Adipocyte (in vitro differentiated cells): ENCODE results near the gene ANKFY1.

Experiments used
- DNase-seq: peaks from one replicate; pipeline ENCODE4 v3.0.0-alpha.2; 2015; ENCODE audit warnings: low read depth
- H3K27me3 ChIP-seq: replicated peaks from 2 replicates; pipeline ENCODE4 v1.7.0; 2013; ENCODE audit warnings: mild to moderate bottlenecking, low read length, moderate library complexity; ENCODE audit not compliant: control insufficient read depth, insufficient read depth
- H3K36me3 ChIP-seq: 2 replicates; pipeline ENCODE4 v1.7.0; 2013; ENCODE audit warnings: low read length, mild to moderate bottlenecking, moderate library complexity; ENCODE audit not compliant: control insufficient read depth, insufficient read depth, severe bottlenecking
- H3K4me1 ChIP-seq: 2 replicates; pipeline ENCODE4 v1.7.0; 2013; ENCODE audit warnings: mild to moderate bottlenecking, low read length, moderate library complexity; ENCODE audit not compliant: control insufficient read depth, insufficient read depth
- H3K4me3 ChIP-seq: 2 replicates; pipeline ENCODE4 v1.7.0; 2013; ENCODE audit warnings: mild to moderate bottlenecking, low read length, moderate library complexity
- H3K9ac ChIP-seq: 2 replicates; pipeline ENCODE4 v1.7.0; 2013; ENCODE audit warnings: mild to moderate bottlenecking, low read length, moderate library complexity
- H3K9me3 ChIP-seq: 2 replicates; pipeline ENCODE4 v1.7.0; 2013; ENCODE audit warnings: mild to moderate bottlenecking, low read length, moderate library complexity; ENCODE audit not compliant: control insufficient read depth

The ANKFY1 gene

GRCh38 chr17:4293572-4293971 is 29.8 kb upstream of the ANKFY1 start:
- no peaks in the 10 kb centered on the region for H3K9me3 ChIP-seq
- H3K27me3 ChIP-seq, result no peaks in the 10 kb centered on the region
- no peaks in the 10 kb centered on the region for H3K4me1 ChIP-seq
- H3K4me3 ChIP-seq, result no peak overlapping the region
- DNase-seq, result no peak
- peaks cover 21% of the 10 kb centered on the region for H3K36me3 ChIP-seq
- H3K9ac ChIP-seq, result no peak overlapping the region

GRCh38 chr17:4287710-4288109 is 23.9 kb upstream of the ANKFY1 start:
- Histone ChIP-seq H3K4me3 (no peak overlapping the region), H3K9ac (no peak overlapping the region), H3K4me1 (peaks cover 7% of the 10 kb centered on the region), H3K36me3 (peaks cover 31% of the 10 kb centered on the region), H3K9me3 (no peaks in the 10 kb centered on the region), H3K27me3 (no peaks in the 10 kb centered on the region)
- DNase-seq, result no peak

- H3K9ac ChIP-seq, result no peak overlapping the region
- H3K4me3 ChIP-seq, result no peak overlapping the region
- peaks cover 13% of the 10 kb centered on the region for H3K4me1 ChIP-seq
- peak; percentile 54 for DNase-seq
- peaks cover 23% of the 10 kb centered on the region for H3K36me3 ChIP-seq
- no peaks in the 10 kb centered on the region for H3K9me3 ChIP-seq
- no peaks in the 10 kb centered on the region for H3K27me3 ChIP-seq
Measured at GRCh38 chr17:4276514-4276913, 12.7 kb upstream of the ANKFY1 start.

GRCh38 chr17:4272972-4273368 is 9.2 kb upstream of the ANKFY1 start:
- H3K9ac ChIP-seq, result no peak overlapping the region
- peaks cover 13% of the 10 kb centered on the region for H3K4me1 ChIP-seq
- no peaks in the 10 kb centered on the region for H3K9me3 ChIP-seq
- no peaks in the 10 kb centered on the region for H3K27me3 ChIP-seq
- H3K4me3 ChIP-seq, result no peak overlapping the region
- peaks cover 29% of the 10 kb centered on the region for H3K36me3 ChIP-seq
- DNase-seq, result no peak

- Histone ChIP-seq H3K36me3 (peaks cover 29% of the 10 kb centered on the region), H3K4me3 (no peak overlapping the region)
- DNase-seq, result no peak
Measured at GRCh38 chr17:4272213-4272971, 8.6 kb upstream of the ANKFY1 start.

GRCh38 chr17:4270736-4271135 is 7.0 kb upstream of the ANKFY1 start:
- no peak overlapping the region for H3K9ac ChIP-seq
- H3K4me3 ChIP-seq, result no peak overlapping the region
- H3K4me1 ChIP-seq, result peaks cover 13% of the 10 kb centered on the region
- DNase-seq, result no peak
- H3K36me3 ChIP-seq, result peaks cover 26% of the 10 kb centered on the region
- no peaks in the 10 kb centered on the region for H3K27me3 ChIP-seq
- no peaks in the 10 kb centered on the region for H3K9me3 ChIP-seq

More at GRCh38 chr17:4272213-4272971, 8.6 kb upstream of the ANKFY1 start:
- no peak overlapping the region for H3K9ac ChIP-seq
- peaks cover 13% of the 10 kb centered on the region for H3K4me1 ChIP-seq
- H3K27me3 ChIP-seq, result no peaks in the 10 kb centered on the region
- H3K9me3 ChIP-seq, result no peaks in the 10 kb centered on the region

- Histone ChIP-seq H3K9ac (no peak overlapping the region), H3K27me3 (no peaks in the 10 kb centered on the region), H3K36me3 (peaks cover 26% of the 10 kb centered on the region), H3K4me1 (peaks cover 13% of the 10 kb centered on the region), H3K4me3 (no peak overlapping the region), H3K9me3 (no peaks in the 10 kb centered on the region)
- no peak for DNase-seq
Measured at GRCh38 chr17:4269915-4270314, 6.1 kb upstream of the ANKFY1 start.

GRCh38 chr17:4267402-4267801 is 3.6 kb upstream of the ANKFY1 start:
- Histone ChIP-seq H3K36me3 (peaks cover 26% of the 10 kb centered on the region), H3K9ac (no peak overlapping the region), H3K4me1 (peaks cover 16% of the 10 kb centered on the region), H3K27me3 (no peaks in the 10 kb centered on the region), H3K4me3 (no peak overlapping the region), H3K9me3 (no peaks in the 10 kb centered on the region)
- DNase-seq, result no peak

GRCh38 chr17:4266550-4266949 is 2.8 kb upstream of the ANKFY1 start:
- Histone ChIP-seq H3K36me3 (peaks cover 19% of the 10 kb centered on the region), H3K9me3 (no peaks in the 10 kb centered on the region), H3K4me1 (peaks cover 12% of the 10 kb centered on the region), H3K9ac (no peak overlapping the region), H3K27me3 (no peaks in the 10 kb centered on the region), H3K4me3 (no peak overlapping the region)
- no peak for DNase-seq

GRCh38 chr17:4262703-4263102 is 1.1 kb downstream of the ANKFY1 start:
- DNase-seq, result no peak
- H3K9ac ChIP-seq, result peak overlapping the region; percentile 90
- no peaks in the 10 kb centered on the region for H3K27me3 ChIP-seq
- H3K4me1 ChIP-seq, result peaks cover 12% of the 10 kb centered on the region
- H3K36me3 ChIP-seq, result peaks cover 14% of the 10 kb centered on the region
- peaks cover 14% of the 10 kb centered on the region for H3K9me3 ChIP-seq
- peak overlapping the region; percentile 89 for H3K4me3 ChIP-seq

GRCh38 chr17:4261452-4261851 is 2.3 kb downstream of the ANKFY1 start:
- Histone ChIP-seq H3K36me3 (peaks cover 8% of the 10 kb centered on the region), H3K4me1 (peaks cover 12% of the 10 kb centered on the region), H3K27me3 (no peaks in the 10 kb centered on the region), H3K4me3 (no peak overlapping the region), H3K9me3 (peaks cover 14% of the 10 kb centered on the region), H3K9ac (no peak overlapping the region)
- DNase-seq, result no peak

- Histone ChIP-seq H3K4me3 (no peak overlapping the region), H3K36me3 (peaks cover 8% of the 10 kb centered on the region), H3K4me1 (peaks cover 6% of the 10 kb centered on the region), H3K27me3 (no peaks in the 10 kb centered on the region), H3K9ac (no peak overlapping the region), H3K9me3 (peaks cover 14% of the 10 kb centered on the region)
- DNase-seq, result no peak
Measured at GRCh38 chr17:4258867-4259266, 4.9 kb downstream of the ANKFY1 start.
